HuH-7 (cell line): Measurements from ENCODE around the gene C2orf42.
"Not testable (repeated sequence)": the region's sequence is repeated elsewhere in the genome, so short reads cannot be mapped to it uniquely, and the experiment has no call there.

Source experiments
- DNase-seq: peaks from one replicate; pipeline ENCODE4 v3.0.0; 2011; ENCODE audit warnings: low spot score

The C2orf42 gene

DNA sequence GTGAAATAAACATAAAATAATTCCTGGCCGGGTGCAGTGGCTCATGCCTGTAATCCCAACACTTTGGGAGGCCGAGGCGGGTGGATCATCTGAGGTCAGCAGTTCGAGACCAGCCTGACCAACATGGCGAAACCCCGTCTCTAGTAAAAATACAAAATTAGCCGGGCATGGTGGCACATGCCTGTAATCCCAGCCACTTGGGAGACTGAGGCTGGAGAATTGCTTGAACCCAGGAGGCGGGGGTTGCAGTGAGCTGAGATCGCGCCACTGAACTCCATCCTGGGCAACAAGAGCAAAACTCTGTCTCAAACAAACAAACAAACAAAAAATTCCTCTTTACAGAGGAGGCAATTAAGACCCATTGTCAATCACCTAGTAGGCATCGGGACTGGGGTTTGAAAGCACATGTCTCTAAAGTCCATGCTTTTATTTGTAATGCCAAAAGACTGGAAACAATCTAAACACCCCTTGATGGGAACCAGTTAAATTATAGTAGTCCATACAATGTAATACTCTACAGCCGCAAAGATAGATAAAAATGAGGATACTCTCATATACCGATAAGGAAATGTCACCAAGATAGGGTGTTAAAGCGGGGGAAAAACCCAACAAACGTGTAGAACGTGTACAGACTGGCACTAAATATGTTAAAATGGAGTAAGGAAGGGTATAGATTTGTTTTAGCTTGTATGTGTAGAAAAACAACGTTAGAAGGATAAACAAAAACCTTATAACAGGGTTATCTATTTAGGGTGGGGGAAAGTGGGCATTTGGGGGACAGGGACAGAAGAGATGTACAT, 59.3 kb downstream of the C2orf42 start:
- DNase-seq = not testable (repeated sequence)

DNA sequence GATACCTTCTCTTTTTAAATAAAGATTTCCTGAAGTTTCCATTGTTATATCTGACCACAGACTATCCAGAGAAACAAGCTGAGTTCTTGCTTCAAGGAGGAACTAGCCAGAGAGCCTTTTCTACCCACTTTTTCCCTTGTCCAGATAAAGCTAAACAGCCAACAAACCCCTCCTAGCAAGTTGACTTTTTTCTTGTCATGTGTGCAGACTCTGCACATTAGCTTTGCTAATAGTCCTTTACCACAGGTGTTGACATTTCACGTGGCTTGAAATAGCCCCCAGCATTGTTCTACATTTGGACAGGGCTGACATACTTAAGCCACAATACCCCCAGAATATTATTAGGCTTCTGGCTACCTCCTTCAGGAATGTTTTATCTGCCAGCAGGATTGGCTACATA, 62.8 kb downstream of the C2orf42 start:
- DNase-seq = no peak

GRCh38 chr2:70126413-70126812, 64.4 kb downstream of the C2orf42 start:
- no peak for DNase-seq

DNA sequence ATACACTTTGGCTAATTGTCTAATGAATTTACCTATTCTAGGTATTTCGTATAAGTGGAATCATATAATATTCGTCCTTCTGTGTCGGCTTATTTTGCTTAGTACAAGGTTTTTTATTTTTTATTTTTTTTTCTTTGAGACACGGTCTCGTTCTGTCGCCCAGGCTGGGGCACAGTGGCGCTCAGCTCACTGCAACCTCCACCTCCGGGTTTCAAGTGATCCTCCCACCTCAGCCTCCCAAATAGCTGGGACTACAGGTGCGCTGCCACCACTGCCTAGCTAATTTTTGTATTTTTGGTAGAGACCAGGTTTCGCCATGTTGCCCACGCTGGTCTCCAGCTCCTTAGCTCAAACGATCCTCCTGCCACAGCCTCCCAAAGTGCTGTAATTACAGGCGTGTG, 65.3 kb downstream of the C2orf42 start:
- no peak for DNase-seq

- DNase-seq = peak; percentile 43
These were observed 65.8 kb downstream of the C2orf42 start for GRCh38 chr2:70124983-70125480.

- no peak for DNase-seq
These were observed 67.0 kb downstream of the C2orf42 start for GRCh38 chr2:70123829-70124116.

DNA sequence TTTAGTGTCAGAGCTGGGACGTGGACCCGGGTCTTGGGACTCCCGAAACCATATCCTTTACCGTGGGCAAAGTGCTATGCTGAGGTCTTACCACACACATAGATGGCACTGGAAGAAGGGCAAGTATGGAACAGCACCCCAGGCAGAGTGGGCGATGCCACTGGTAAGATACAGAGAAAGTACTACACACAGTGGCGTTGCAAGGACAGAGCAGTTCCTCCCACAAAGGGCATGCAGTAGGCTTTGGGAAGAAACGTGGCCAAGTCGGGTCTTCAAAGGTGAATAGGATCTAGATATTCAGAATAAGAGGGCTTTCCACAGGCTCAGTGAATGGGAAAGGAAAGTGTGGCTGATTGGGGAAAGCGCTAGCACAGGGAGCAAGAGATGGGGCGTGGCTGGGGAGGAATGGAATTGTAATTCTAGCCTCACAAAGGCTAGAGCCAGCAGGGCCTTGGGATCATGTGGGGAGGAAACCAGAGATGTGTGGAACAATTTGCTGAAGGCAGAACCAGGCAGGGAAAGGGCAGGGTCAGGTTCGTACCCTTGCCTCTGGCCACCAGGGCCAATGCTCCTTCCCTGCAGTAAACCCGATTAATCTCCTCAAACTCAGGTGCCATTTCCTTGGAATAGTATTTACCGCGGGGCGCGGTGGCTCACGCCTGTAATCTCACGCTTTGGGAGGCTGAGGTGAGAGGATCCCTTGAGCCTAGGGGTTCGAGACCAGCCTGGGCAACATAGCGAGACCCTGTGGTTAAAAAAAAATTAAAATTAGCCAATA, 67.6 kb downstream of the C2orf42 start:
- no peak for DNase-seq

GRCh38 chr2:70122470-70122869, 68.3 kb downstream of the C2orf42 start:
- no peak for DNase-seq

GRCh38 chr2:70121627-70122372, 69.0 kb downstream of the C2orf42 start:
- DNase-seq = no peak

DNA sequence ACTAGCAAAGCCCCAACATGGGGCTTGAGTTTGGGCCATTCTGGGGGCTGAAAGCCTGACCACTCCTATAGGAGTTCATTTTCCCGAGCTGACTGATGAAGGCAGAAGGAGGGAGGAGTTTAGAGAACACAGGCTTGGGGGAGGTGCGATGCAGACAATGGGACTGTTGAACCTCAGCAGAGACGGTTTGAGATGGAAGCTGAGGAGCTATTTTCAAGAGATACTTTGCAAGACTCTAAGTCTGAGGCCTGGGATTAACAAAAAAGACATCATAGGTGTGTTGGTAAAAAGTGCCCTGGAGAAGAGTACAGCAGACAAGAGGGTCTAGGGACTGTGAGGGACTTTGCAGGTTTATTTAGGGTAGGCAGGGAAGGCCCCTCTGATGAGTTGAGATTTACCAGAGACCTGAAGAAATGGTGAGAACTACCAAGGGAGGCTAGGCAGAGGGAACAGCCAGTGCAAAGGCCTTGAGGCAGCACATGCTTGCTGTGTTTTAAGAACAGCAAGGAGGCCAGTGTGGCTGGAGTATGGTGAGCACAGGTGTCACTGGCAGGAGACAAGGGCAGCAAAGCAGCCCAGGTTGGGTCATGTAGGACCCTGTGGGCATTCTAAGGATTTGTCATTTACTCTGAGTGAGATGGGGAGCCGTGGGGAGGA, 71.9 kb downstream of the C2orf42 start:
- DNase-seq = no peak

GRCh38 chr2:70116936-70117552, 73.8 kb downstream of the C2orf42 start:
- no peak for DNase-seq

DNA sequence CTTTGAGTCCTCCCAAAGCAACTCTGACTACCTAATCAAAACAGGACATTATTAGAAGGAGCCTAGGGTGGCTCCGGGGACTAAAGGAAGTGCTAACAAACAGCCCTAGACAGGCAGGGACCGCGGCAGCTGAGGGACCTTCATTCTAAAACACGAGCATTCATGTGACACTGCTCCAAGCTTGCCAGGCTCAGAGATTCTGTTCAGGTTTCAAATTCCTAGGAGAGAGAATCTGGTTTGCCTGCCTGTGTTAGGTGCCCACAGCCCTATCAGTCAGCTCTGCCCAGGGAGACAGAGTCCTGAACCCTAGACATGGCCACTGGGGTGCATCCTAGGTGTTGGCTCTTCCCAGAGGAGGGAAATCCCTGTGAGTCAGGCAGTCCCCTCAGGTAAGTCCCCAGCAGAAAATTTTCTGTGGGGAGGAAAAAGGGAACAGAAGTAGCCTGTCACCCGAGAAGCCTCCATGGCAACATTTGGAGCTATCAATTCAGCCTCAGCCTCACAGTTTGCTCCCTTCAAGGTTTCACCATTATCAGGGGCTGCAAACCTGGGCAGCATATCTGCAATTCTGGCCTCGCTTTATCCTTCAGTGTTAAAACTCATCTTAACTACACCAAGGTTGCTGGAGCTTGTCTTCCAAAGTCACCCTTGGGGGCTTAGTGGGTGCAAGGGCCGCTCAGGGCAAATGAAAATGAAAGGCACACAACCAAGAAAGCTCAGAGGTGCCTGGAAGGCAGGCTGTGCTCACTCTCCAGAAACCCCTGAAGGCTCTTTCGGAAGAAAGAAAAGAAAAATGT, 75.0 kb downstream of the C2orf42 start:
- no peak for DNase-seq

DNA sequence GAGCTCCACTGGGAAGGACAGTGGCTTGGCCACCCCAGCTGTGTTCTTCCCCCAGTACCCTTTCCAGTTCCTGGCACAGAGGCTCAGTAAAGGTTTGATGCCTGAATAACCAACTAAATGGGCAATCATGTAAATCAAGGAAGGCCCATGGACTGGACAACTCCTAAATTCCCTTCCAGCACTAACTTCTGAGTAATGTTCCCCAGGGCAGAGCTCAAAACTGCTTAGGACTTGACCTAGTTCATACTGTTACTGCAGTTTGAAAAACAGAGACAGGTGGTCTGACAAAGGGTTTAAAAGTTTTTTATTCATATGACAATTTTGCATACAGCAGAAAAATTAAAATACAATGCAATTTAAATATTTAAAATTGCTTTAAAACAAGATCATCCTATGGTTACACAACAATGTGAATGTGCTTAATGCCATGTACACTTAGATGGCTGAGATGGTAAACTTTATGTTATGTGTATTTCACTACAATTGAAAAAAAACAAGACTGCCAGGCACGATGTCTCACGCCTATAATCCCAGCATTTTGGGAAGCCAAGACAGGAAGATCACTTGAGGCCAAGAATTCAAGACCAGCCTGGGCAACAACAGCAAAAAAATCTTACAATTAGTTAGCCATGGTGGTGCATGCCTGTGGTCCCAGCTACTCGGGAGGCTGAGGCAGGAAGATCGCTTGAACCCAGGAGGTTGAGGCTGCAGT, 77.3 kb downstream of the C2orf42 start:
- no peak for DNase-seq

- no peak for DNase-seq
These were observed 78.8 kb downstream of the C2orf42 start for GRCh38 chr2:70111752-70112591.

GRCh38 chr2:70110397-70110796, 80.4 kb downstream of the C2orf42 start:
- not testable (repeated sequence) for DNase-seq

DNA sequence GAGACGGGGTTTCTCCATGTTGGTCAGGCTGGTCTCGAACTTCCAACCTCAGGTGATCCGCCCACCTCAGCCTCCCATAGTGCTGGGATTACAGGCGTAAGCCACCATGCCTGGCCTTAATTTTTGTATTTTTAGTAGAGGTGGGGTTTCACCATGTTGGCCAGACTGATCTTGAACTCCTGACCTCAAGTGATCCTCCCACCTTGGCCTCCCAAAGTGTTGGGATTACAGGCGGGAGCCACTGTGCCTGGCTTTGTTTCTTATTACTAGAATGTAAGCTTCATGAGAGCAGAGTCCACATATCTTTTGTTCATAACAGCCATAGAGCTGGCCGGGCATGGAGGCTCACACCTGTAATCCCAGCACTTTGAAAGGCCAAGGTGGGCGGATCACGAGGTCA, 84.7 kb downstream of the C2orf42 start:
- DNase-seq = not testable (repeated sequence)

DNA sequence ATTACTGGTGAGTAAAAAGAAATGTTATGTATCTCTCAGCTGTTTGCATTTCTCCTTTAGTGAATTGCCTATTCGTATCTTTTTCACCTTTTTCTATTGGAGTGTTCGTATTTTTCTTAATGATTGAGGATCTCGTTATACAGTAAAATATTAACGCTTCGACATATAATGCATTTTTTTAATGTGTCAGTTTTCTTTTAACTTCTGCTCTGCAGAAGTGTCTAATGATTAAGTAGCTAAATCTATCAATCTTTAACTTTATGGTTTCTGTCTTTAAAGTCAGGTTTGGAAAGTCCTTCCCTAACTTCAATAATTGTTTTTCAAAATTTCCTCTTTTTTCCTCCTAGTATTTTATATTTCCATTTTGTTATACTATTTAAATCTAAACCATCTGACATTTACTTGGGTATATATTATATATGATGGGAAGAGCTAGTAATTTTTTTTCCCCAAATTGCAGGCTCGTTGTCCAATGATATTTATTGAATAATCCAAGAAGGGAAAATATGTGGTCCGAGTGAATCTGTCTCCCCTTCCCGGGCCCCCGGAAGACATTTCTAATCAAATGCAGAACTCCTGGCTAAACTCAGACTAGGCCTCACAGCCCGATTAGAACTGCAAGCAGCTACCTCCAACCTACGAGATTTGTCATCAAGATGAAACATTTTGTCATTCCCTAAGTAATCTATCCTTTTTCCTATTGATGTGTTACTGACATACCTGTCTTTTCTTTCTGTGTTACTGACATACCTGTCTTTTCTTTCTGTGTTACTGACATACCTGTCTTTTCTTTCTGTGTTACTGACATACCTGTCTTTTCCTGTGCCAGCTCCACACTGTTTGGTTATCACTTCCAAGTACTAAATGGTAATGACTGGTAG, 86.3 kb downstream of the C2orf42 start:
- DNase-seq = peak; percentile 86

DNA sequence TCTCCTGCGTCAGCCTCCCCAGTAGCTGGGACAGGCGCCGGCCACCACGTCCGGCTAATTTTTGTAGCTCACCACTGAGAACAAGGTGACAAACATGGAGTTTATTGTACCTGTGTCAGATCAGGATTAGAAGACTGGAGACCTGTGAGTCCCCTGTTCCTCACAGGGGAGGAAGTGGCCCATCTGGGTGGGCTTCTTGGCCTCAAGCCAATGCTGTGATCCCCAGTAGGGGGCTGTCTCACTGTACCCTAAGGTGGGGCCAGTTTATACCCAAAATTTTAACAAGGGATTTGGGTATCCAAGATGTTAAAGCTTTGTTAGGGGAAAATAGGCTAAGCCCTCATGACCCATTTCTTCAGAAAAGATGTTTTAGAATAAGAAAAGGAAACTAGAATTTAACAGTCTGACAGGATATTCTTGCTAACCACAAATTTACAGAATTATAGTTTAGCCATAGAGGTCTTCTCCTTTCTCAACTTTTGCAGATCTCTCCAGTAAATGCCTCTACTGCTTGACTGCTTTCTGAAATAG, 87.2 kb downstream of the C2orf42 start:
- DNase-seq = no peak
